ENCODE measurements around the gene KATNB1.
"Not testable (repeated sequence)": the region's sequence is repeated elsewhere in the genome, so short reads cannot be mapped to it uniquely, and the experiment has no call there.

Gene KATNB1

GRCh38 chr16:57703416-57704010 lies 32.1 kb upstream of the KATNB1 start:
- DNase-seq: no peak

- no peak for DNase-seq
Observed at GRCh38 chr16:57704011-57704904, 31.3 kb upstream of the KATNB1 start.

GRCh38 chr16:57704905-57705852 lies 30.4 kb upstream of the KATNB1 start:
- DNase-seq: no peak

- no peak for DNase-seq
Observed at GRCh38 chr16:57706717-57707116, 28.9 kb upstream of the KATNB1 start.

- DNase-seq: no peak
Observed at GRCh38 chr16:57707331-57707730, 28.2 kb upstream of the KATNB1 start.

GRCh38 chr16:57708168-57708567 lies 27.4 kb upstream of the KATNB1 start:
- no peak for DNase-seq

GRCh38 chr16:57709663-57710062 lies 25.9 kb upstream of the KATNB1 start:
- DNase-seq: no peak

GRCh38 chr16:57711346-57711745 lies 24.2 kb upstream of the KATNB1 start:
- DNase-seq: no peak

- no peak for DNase-seq
Observed at GRCh38 chr16:57711993-57712392, 23.6 kb upstream of the KATNB1 start.

GRCh38 chr16:57712569-57712968 lies 23.0 kb upstream of the KATNB1 start:
- DNase-seq: not testable (repeated sequence)

GRCh38 chr16:57713596-57713995 lies 22.0 kb upstream of the KATNB1 start:
- DNase-seq: no peak

GRCh38 chr16:57714047-57714446 lies 21.5 kb upstream of the KATNB1 start:
- DNase-seq: no peak

GRCh38 chr16:57720142-57720575 lies 15.4 kb upstream of the KATNB1 start:
- no peak for DNase-seq

GRCh38 chr16:57721356-57722209 lies 14.0 kb upstream of the KATNB1 start:
- DNase-seq: no peak

- DNase-seq: no peak
Observed at GRCh38 chr16:57722210-57722499, 13.4 kb upstream of the KATNB1 start.

- DNase-seq: no peak
Observed at GRCh38 chr16:57722651-57723050, 12.9 kb upstream of the KATNB1 start.

- DNase-seq: no peak
Observed at GRCh38 chr16:57723170-57723569, 12.4 kb upstream of the KATNB1 start.

- no peak for DNase-seq
Observed at GRCh38 chr16:57724531-57724930, 11.0 kb upstream of the KATNB1 start.

GRCh38 chr16:57725151-57725550 lies 10.4 kb upstream of the KATNB1 start:
- no peak for DNase-seq

- no peak for DNase-seq
Observed at GRCh38 chr16:57725554-57725953, 10.0 kb upstream of the KATNB1 start.

- DNase-seq: no peak
Observed at GRCh38 chr16:57725976-57726375, 9.6 kb upstream of the KATNB1 start.

GRCh38 chr16:57726433-57726947 lies 9.1 kb upstream of the KATNB1 start:
- no peak for DNase-seq
